H1 (cell line): ENCODE measurements around the gene CDKN1A. TPM values are rescaled to one million over a fixed set of nuclear protein-coding genes. Genes with fewer than 3 reads are reported as not detected.

Experiments
- CTCF ChIA-PET: fragments of 300-600 bp; sonication (Branson Sonifier 250); formaldehyde crosslinking; loops from one replicate; lab custom pipeline; 2021; ENCODE audit not compliant: partially characterized antibody; lab: Charles Lee
- POLR2A ChIA-PET: fragments of 300-600 bp; sonication (Branson Sonifier 250); formaldehyde crosslinking; loops from one replicate; lab custom pipeline; 2021; ENCODE audit warnings: inconsistent platforms; ENCODE audit not compliant: partially characterized antibody; lab: Charles Lee
- DNase-seq, 2 experiments: peaks; one replicate each; pipeline versions ENCODE4 v3.0.0 to v3.0.0-alpha.2; 2010 to 2022; ENCODE audit warnings: low spot score in 2 of 2, low read depth in 1 of 2, mixed read lengths in 1 of 2
- FAIRE-seq: peaks from 2 replicates; lab custom pipeline; 2011; peaks lifted over from hg19 to GRCh38; lab: Jason Lieb, UNC
- H2AFZ ChIP-seq: 2 replicates; pipeline ENCODE4 v1.8.1; 2012; ENCODE audit warnings: low read length, inconsistent platforms
- H2AK5ac ChIP-seq: 2 replicates; pipeline ENCODE4 v1.6.1; 2013; ENCODE audit warnings: low read depth, low read length
- H2BK120ac ChIP-seq: replicated peaks from 2 replicates; pipeline ENCODE3; 2013; ENCODE audit warnings: low read depth, low read length, inconsistent platforms
- H2BK12ac ChIP-seq: 2 replicates; pipeline ENCODE4 v1.6.1; 2013; ENCODE audit warnings: low read depth, low read length
- H2BK15ac ChIP-seq: 2 replicates; pipeline ENCODE4 v1.6.1; 2013; ENCODE audit warnings: low read length
- H2BK20ac ChIP-seq: 2 replicates; pipeline ENCODE4 v1.6.1; 2013; ENCODE audit warnings: low read length
- H2BK5ac ChIP-seq: 2 replicates; pipeline ENCODE4 v1.6.1; 2013; ENCODE audit warnings: low read depth, low read length
- H3K14ac ChIP-seq: 2 replicates; pipeline ENCODE4 v1.6.1; 2013; ENCODE audit warnings: inconsistent platforms; ENCODE audit not compliant: insufficient read length
- H3K18ac ChIP-seq: 2 replicates; pipeline ENCODE4 v1.6.1; 2013; ENCODE audit warnings: low read length; ENCODE audit errors: extremely low read depth
- H3K23ac ChIP-seq: 2 replicates; pipeline ENCODE4 v1.6.1; 2013; ENCODE audit warnings: inconsistent platforms; ENCODE audit not compliant: insufficient read length
- H3K23me2 ChIP-seq: 2 replicates; pipeline ENCODE4 v1.6.1; 2013; ENCODE audit warnings: low read depth, low read length
- H3K27ac ChIP-seq: 2 replicates; pipeline ENCODE4 v1.6.1; 2011; ENCODE audit warnings: low read depth, low read length, inconsistent platforms
- H3K27me3 ChIP-seq, 4 experiments: replicated peaks in 1 of 4; 1 replicate in 1 of 4; 2 replicates in 3 of 4; pipeline versions ENCODE4 v1.6.1 to v1.8.1; 2011 to 2013; ENCODE audit warnings: low read length in 3 of 4, mild to moderate bottlenecking in 3 of 4, inconsistent platforms in 2 of 4, mixed read lengths in 2 of 4, moderate library complexity in 1 of 4; ENCODE audit not compliant: control insufficient read depth in 3 of 4, insufficient read depth in 3 of 4; ENCODE audit errors: extremely low read depth in 1 of 4
- H3K36me3 ChIP-seq, 4 experiments: 2 replicates each; pipeline versions ENCODE4 v1.6.1 to v1.8.1; 2011 to 2013; ENCODE audit warnings: mild to moderate bottlenecking in 4 of 4, low read length in 3 of 4, moderate library complexity in 2 of 4, control low read depth in 1 of 4, inconsistent platforms in 1 of 4; ENCODE audit not compliant: insufficient read depth in 4 of 4, control insufficient read depth in 2 of 4
- H3K4ac ChIP-seq: replicated peaks from 2 replicates; pipeline ENCODE3; 2013; ENCODE audit warnings: low read length, low read depth, mixed read lengths, inconsistent platforms; ENCODE audit not compliant: insufficient read length
- H3K4me1 ChIP-seq, 4 experiments: replicated peaks in 1 of 4; 1 replicate in 1 of 4; 2 replicates in 3 of 4; pipeline versions ENCODE4 v1.6.1 to v1.8.1; 2011 to 2013; ENCODE audit warnings: low read length in 3 of 4, inconsistent platforms in 2 of 4, mixed read lengths in 1 of 4; ENCODE audit not compliant: insufficient read depth in 4 of 4, control insufficient read depth in 3 of 4
- H3K4me2 ChIP-seq, 2 experiments: 2 replicates each; pipeline versions ENCODE4 v1.6.1 to v1.8.1; 2011 to 2013; ENCODE audit warnings: low read depth in 2 of 2, low read length in 2 of 2, control low read depth in 1 of 2, inconsistent platforms in 1 of 2, mild to moderate bottlenecking in 1 of 2; ENCODE audit not compliant: insufficient read depth in 1 of 2
- H3K4me3 ChIP-seq, 4 experiments: fragments of 200-600, 300-600 bp in 1 of 4; sonication (generic), shearing (Covaris generic), sonication (Bioruptor Twin) in 1 of 4; 2 replicates each; pipeline versions ENCODE4 v1.5.1 to v1.8.1; 2011 to 2016; ENCODE audit warnings: low read length in 4 of 4, low read depth in 3 of 4, control low read depth in 2 of 4, inconsistent platforms in 2 of 4, mild to moderate bottlenecking in 2 of 4, mixed read lengths in 1 of 4, moderate library complexity in 1 of 4; ENCODE audit not compliant: insufficient read depth in 2 of 4; ENCODE audit errors: extremely low read depth in 1 of 4
- H3K56ac ChIP-seq: replicated peaks from 2 replicates; pipeline ENCODE3; 2013; ENCODE audit warnings: low read depth, mild to moderate bottlenecking, mixed read lengths, low read length, inconsistent platforms; ENCODE audit not compliant: insufficient read length
- H3K79me1 ChIP-seq: 2 replicates; pipeline ENCODE4 v1.6.1; 2013; ENCODE audit warnings: low read depth, low read length, control low read depth
- H3K79me2 ChIP-seq, 2 experiments: 2 replicates each; pipeline versions ENCODE4 v1.6.1 to v1.8.1; 2012 to 2013; ENCODE audit warnings: low read length in 2 of 2, mild to moderate bottlenecking in 2 of 2, inconsistent platforms in 1 of 2; ENCODE audit not compliant: insufficient read depth in 2 of 2, control insufficient read depth in 1 of 2
- H3K9ac ChIP-seq, 4 experiments: replicated peaks in 1 of 4; 1 replicate in 1 of 4; 2 replicates in 3 of 4; pipeline versions ENCODE4 v1.6.1 to v1.8.1; 2011 to 2013; ENCODE audit warnings: low read depth in 3 of 4, low read length in 3 of 4, control low read depth in 2 of 4, mild to moderate bottlenecking in 2 of 4, moderate library complexity in 2 of 4, inconsistent platforms in 1 of 4; ENCODE audit errors: extremely low read depth in 1 of 4
- H3K9me3 ChIP-seq, 2 experiments: 2 replicates each; pipeline versions ENCODE4 v1.6.1 to v1.8.1; 2012 to 2013; ENCODE audit warnings: mild to moderate bottlenecking in 2 of 2, moderate library complexity in 2 of 2, control low read depth in 1 of 2, inconsistent platforms in 1 of 2, low read depth in 1 of 2, low read length in 1 of 2, mixed read lengths in 1 of 2; ENCODE audit not compliant: insufficient read depth in 2 of 2
- H4K20me1 ChIP-seq, 2 experiments: replicated peaks in 1 of 2; 2 replicates each; pipeline versions ENCODE3 to v1.8.1; 2011 to 2013; ENCODE audit warnings: inconsistent platforms in 2 of 2, low read length in 2 of 2, mild to moderate bottlenecking in 1 of 2; ENCODE audit not compliant: insufficient read depth in 2 of 2, control insufficient read depth in 1 of 2
- H4K5ac ChIP-seq: 2 replicates; pipeline ENCODE4 v1.6.1; 2013; ENCODE audit warnings: low read length, low read depth, mixed read lengths, inconsistent platforms; ENCODE audit not compliant: insufficient read length
- H4K8ac ChIP-seq: 2 replicates; pipeline ENCODE4 v1.8.0; 2013; ENCODE audit warnings: mild to moderate bottlenecking, moderate library complexity, low read length, inconsistent platforms; ENCODE audit not compliant: insufficient read depth; ENCODE audit errors: extremely low read depth
- H4K91ac ChIP-seq: replicated peaks from 2 replicates; pipeline ENCODE3; 2013; ENCODE audit warnings: low read length, mixed read lengths, inconsistent platforms; ENCODE audit not compliant: insufficient read length
- CBX8 ChIP-seq: fragments of 300-800, 300-1000 bp; sonication (generic); IDR thresholded peaks from 2 replicates; pipeline ENCODE4 v1.7.1; 2016; ENCODE audit warnings: low read depth, low read length, borderline replicate concordance
- CEBPB ChIP-seq: IDR thresholded peaks from 2 replicates; pipeline ENCODE4 v1.6.1; 2012; ENCODE audit warnings: low read depth, low read length
- CHD1 ChIP-seq: IDR thresholded peaks from 2 replicates; pipeline ENCODE4 v1.6.1; 2012; ENCODE audit warnings: low read depth, low read length, improper control_type of control experiment
- EZH2 ChIP-seq: fragments of 200-600 bp; sonication (generic); IDR thresholded peaks from 2 replicates; pipeline ENCODE4 v1.7.1; 2012; ENCODE audit warnings: low read depth, mild to moderate bottlenecking, moderate library complexity, low read length, inconsistent platforms; ENCODE audit not compliant: severe bottlenecking
- HDAC6 ChIP-seq: IDR thresholded peaks from one replicate; pipeline ENCODE4 v1.7.1; 2012; ENCODE audit warnings: low read depth, mild to moderate bottlenecking, inconsistent platforms, low read length, moderate library complexity
- NANOG ChIP-seq: IDR thresholded peaks from 2 replicates; pipeline ENCODE4 v1.6.1; 2011; ENCODE audit warnings: low read length, low read depth, mild to moderate bottlenecking, inconsistent platforms; ENCODE audit not compliant: insufficient read depth, poor library complexity, severe bottlenecking
- PHF8 ChIP-seq: fragments of 200-600 bp; sonication (generic); conservative IDR thresholded peaks from 2 replicates; pipeline ENCODE4 v1.7.1; 2012; ENCODE audit warnings: low read depth, mild to moderate bottlenecking, inconsistent platforms, low read length, moderate library complexity
- POLR2AphosphoS5 ChIP-seq: IDR thresholded peaks from 2 replicates; pipeline ENCODE4 v1.6.1; 2011; ENCODE audit warnings: low read depth, low read length
- RBBP5 ChIP-seq: IDR thresholded peaks from 2 replicates; pipeline ENCODE4 v1.7.1; 2012; ENCODE audit warnings: low read depth, mild to moderate bottlenecking, inconsistent platforms, low read length, moderate library complexity, borderline replicate concordance
- RFX5 ChIP-seq: IDR thresholded peaks from 2 replicates; pipeline ENCODE4 v1.6.1; 2011; ENCODE audit warnings: low read depth, low read length, improper control_type of control experiment, borderline replicate concordance
- SIX5 ChIP-seq: IDR thresholded peaks from 2 replicates; pipeline ENCODE4 v1.6.1; 2011; ENCODE audit warnings: mild to moderate bottlenecking, low read depth, low read length
- SP1 ChIP-seq: IDR thresholded peaks from 2 replicates; pipeline ENCODE4 v1.6.1; 2011; ENCODE audit warnings: low read depth, low read length
- SP2 ChIP-seq: IDR thresholded peaks from 2 replicates; pipeline ENCODE4 v1.6.1; 2012; ENCODE audit warnings: mild to moderate bottlenecking, low read length, inconsistent platforms
- TAF7 ChIP-seq: optimal IDR thresholded peaks from 2 replicates; pipeline ENCODE3; 2011; ENCODE audit warnings: low read depth, mild to moderate bottlenecking, inconsistent platforms, low read length, moderate library complexity, borderline replicate concordance
- ZNF274 ChIP-seq: IDR thresholded peaks from 2 replicates; pipeline ENCODE4 v1.7.0; 2012; ENCODE audit warnings: low read length, borderline replicate concordance; ENCODE audit errors: extremely low read depth
- WGBS, 2 experiments: shearing (Covaris generic) in 1 of 2; methylation state at CpG; one replicate each; pipeline versions ENCODE4 v1.1.6 to v1.1.7; 2013 to 2015; ENCODE audit warnings: low lambda C conversion rate in 2 of 2, mixed read lengths in 2 of 2, inconsistent platforms in 1 of 2, low coverage in 1 of 2, missing lambda C conversion rate in 1 of 2; ENCODE audit not compliant: insufficient replicate concordance in 2 of 2, insufficient coverage in 1 of 2, insufficient read length in 1 of 2; ENCODE audit errors: extremely low coverage in 1 of 2, missing lambda C conversion rate in 1 of 2; 5-methylcytosine and 5-hydroxymethylcytosine counted together
- polyA plus RNA-seq, 7 experiments: library from polyadenylated mRNA; depleted of rRNA in 3 of 7; stranded (reverse) in 5 of 7; unstranded in 2 of 7; fragments of >200 nt in 5 of 7; fragments of 200-250 nt in 2 of 7; gene quantifications; 1 replicate in 5 of 7; 2 replicates in 1 of 7; 4 replicates in 1 of 7; pipeline versions ENCODE4 v1.2.1 to v1.2.3, GENCODE V29; 2011 to 2013; ENCODE audit warnings: missing spikeins in 2 of 7, mixed read lengths in 2 of 7
- total RNA-seq: library from RNA; stranded (reverse); fragmentation: NEBNext Ultra II Directional; extraction: Animal tissue kit (Norgen Biotek cat#: 25700); gene quantifications from 2 replicates; pipeline ENCODE4 v1.2.1, GENCODE V29; 2021

Gene CDKN1A
- total and polyA plus RNA-seq, 2 of the 8 experiments (the other 6 are each of a cell fraction or from before 2014, with no cell fraction given), result 15.2 to 36.0 TPM

DNA sequence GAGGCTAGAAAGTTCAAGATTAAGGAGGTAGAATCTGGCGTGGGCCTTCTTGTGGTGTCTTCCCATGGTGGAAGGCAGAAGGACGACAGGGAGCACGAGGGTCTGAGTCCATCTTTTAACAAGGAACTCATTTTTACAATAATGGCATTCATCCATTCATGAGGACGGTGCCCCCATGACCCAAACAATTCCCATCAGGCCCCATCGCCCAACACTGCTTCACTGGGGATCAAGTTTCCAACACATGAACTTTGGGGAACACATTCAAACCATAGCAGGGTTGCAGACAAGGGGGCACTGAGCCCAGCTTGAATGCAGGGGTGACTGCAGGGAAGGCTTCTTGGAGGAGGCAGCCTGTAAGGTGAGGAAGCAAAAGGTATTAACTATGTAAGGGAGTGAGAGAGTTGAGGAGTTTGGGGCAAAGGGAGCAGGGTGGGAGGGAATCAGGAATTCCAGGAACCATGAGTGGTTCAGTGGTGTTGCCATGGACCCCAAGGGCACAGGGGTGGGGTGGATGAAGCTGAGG is 24.6 kb downstream of the CDKN1A start:
- no peak overlapping the region for H2AK5ac ChIP-seq
- no peaks in the 10 kb centered on the region for H3K23me2 ChIP-seq
- FAIRE-seq (no peak), DNase-seq (no peak)
- H2BK20ac ChIP-seq, result no peak overlapping the region
- no peak overlapping the region for H3K9ac ChIP-seq
- H3K27ac ChIP-seq, result no peak overlapping the region
- H3K56ac ChIP-seq, result no peak overlapping the region
- H4K91ac ChIP-seq, result no peak overlapping the region
- no peak overlapping the region for H2BK5ac ChIP-seq
- 84% methylated on average over 5 of the region's 5 CpGs; no CpG with 5 or more reads in 1 of the 2 experiments for WGBS, 2 experiments
- no peaks in the 10 kb centered on the region for H3K9me3 ChIP-seq
- H3K4me3 ChIP-seq, result no peak overlapping the region
- no peak overlapping the region for H2BK15ac ChIP-seq
- H3K4me2 ChIP-seq, result no peak overlapping the region
- no peak overlapping the region for H3K14ac ChIP-seq
- no peak overlapping the region for H3K23ac ChIP-seq
- POLR2A ChIA-PET, result interaction anchor here (1.1 kb wide), 1 partner anchor 108 kb away, joined by 3 read pairs; no protein-coding TSS in a partner anchor
- CTCF ChIA-PET, result interaction anchor here (1.1 to 8.6 kb wide), 9 partner anchors 13 to 88 kb away, joined by 3 to 52 read pairs (median 4); no protein-coding TSS in a partner anchor
- H3K4ac ChIP-seq, result no peak overlapping the region
- H3K18ac ChIP-seq, result no peak overlapping the region
- H4K5ac ChIP-seq, result no peak overlapping the region
- no peak overlapping the region for H2AFZ ChIP-seq
- peaks cover 0 to 3% of the 10 kb centered on the region in 2 experiments for H4K20me1 ChIP-seq
- H3K27me3 ChIP-seq, result no peaks in the 10 kb centered on the region
- no peaks in the 10 kb centered on the region for H3K79me2 ChIP-seq
- H2BK12ac ChIP-seq, result no peak overlapping the region
- no peaks in the 10 kb centered on the region for H3K36me3 ChIP-seq
- H3K79me1 ChIP-seq, result no peaks in the 10 kb centered on the region
- no peak overlapping the region for H4K8ac ChIP-seq
- no peaks in the 10 kb centered on the region for H3K4me1 ChIP-seq
- H2BK120ac ChIP-seq, result no peak overlapping the region
- TF ChIP-seq ZNF274 (no peak), POLR2AphosphoS5 (no peak), EZH2 (no peak), NANOG (no peak), RBBP5 (no peak), CEBPB (no peak), SIX5 (no peak), SP1 (no peak), RFX5 (no peak), CBX8 (no peak), PHF8 (no peak), HDAC6 (no peak), CHD1 (no peak), TAF7 (no peak), SP2 (no peak)
